ENCODE data around the gene TBC1D14. TPM values are rescaled to one million over a fixed set of nuclear protein-coding genes. Genes with fewer than 3 reads are reported as not detected.

TBC1D14 gene
- total RNA-seq, 1 donor from 2014 or later, result 33.2 TPM

DNA sequence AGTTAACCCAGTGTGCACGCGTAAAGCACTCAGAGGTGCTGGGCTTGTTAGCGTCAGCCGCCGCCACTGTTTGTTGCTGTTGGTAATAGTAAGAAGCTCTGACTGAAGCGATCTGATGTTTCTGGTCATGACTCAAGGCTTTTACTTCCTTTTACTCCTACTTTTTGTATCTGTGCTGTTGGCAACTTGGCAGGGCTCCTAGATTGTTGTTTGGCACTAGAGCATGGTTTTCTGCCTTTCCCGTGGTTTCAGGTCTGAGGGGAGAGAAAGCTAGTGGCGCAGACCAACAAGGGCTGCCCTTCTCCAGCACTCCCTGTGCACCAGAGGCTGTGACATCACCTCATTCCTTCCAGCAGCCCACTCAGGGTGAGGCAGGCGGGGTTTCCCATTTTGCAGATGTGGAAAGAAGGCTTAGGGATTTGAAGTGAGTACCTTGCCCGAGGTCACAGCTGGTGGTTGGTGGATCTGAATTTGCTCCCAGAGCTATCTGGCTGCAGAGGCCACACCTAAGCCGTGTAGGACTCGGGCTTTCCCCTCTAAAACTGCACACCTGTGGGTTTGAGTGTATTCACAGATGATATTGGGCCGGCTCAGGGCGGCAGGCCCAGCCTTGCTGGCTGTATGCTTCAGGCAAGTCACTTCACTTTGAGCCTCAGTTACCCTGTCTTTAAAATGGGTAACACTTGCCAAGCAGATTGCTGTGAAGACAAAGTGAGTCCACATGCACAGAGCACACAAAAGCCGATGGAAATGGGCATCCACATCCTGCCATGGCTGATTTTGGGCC lies 82.3 kb downstream of the TBC1D14 start:
- H3K4me1 Mint-ChIP-seq (ENCODE audit: unreplicated experiment), result peaks cover 37% of the 10 kb centered on the region
- H3K27ac Mint-ChIP-seq (ENCODE audit: unreplicated experiment), result peak overlapping the region; percentile 50
- peaks cover 8% of the 10 kb centered on the region for H3K36me3 Mint-ChIP-seq (ENCODE audit: unreplicated experiment)
- peak; percentile 63 for DNase-seq (ENCODE audit: extremely low spot score, unreplicated experiment)
- H3K4me3 Mint-ChIP-seq (ENCODE audit: unreplicated experiment), result no peak overlapping the region
- TF ChIP-seq, protein P1, sequence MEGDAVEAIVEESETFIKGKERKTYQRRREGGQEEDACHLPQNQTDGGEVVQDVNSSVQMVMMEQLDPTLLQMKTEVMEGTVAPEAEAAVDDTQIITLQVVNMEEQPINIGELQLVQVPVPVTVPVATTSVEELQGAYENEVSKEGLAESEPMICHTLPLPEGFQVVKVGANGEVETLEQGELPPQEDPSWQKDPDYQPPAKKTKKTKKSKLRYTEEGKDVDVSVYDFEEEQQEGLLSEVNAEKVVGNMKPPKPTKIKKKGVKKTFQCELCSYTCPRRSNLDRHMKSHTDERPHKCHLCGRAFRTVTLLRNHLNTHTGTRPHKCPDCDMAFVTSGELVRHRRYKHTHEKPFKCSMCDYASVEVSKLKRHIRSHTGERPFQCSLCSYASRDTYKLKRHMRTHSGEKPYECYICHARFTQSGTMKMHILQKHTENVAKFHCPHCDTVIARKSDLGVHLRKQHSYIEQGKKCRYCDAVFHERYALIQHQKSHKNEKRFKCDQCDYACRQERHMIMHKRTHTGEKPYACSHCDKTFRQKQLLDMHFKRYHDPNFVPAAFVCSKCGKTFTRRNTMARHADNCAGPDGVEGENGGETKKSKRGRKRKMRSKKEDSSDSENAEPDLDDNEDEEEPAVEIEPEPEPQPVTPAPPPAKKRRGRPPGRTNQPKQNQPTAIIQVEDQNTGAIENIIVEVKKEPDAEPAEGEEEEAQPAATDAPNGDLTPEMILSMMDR (IDR thresholded peaks at IDR 0.05), result no peak
- H3K9me3 Mint-ChIP-seq (ENCODE audit: unreplicated experiment), result no peaks in the 10 kb centered on the region
- no peaks in the 10 kb centered on the region for H3K27me3 Mint-ChIP-seq (ENCODE audit: unreplicated experiment)

DNA sequence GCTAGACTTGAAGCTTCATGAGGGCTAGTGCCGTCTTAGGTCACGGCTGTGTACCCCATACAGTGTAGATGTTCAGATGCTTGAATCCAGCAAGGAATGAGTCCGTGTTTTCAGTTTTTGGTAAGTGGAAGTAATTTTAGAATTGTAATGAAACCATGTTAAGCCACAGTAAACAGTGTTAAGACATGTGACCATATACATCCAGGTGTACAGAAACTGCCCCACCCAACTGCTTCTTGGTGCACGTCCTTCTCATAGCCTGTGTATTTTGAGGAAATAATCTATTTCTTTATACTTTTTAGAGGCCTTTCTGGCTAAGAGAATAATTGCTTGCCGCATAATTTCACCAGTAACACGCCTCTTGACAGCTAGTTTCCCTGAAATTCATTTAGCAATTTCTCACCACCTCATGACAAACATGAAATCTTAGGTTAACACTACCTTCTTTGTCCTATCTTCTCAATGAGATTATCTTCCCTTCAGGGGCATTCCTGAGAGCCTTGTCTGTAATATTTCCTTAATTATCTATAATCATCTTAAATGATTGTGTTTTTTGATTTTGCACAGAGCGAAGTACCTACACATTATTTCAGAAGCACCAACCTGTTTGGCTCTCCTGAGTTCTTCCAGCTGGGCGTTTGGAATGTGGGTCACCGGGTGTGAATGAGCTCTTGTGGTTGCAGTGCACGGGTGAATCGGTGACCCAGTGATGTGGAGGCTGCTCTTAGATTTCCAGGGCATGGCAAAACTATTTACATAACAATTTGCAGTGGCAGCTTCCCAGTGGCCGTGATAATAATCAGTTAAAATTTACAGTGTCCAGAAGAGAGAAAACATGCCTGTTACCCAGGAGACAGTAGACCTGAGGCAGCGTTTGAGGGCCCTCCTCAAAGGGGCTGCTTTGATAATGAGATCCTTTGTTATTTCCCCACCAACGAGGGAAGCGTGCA lies 83.4 kb downstream of the TBC1D14 start:
- Mint-ChIP-seq H3K27ac (ENCODE audit: unreplicated experiment) (no peak overlapping the region), H3K36me3 (ENCODE audit: unreplicated experiment) (peaks cover 9% of the 10 kb centered on the region), H3K4me3 (ENCODE audit: unreplicated experiment) (no peak overlapping the region), H3K9me3 (ENCODE audit: unreplicated experiment) (no peaks in the 10 kb centered on the region), H3K27me3 (ENCODE audit: unreplicated experiment) (no peaks in the 10 kb centered on the region), H3K4me1 (ENCODE audit: unreplicated experiment) (peaks cover 32% of the 10 kb centered on the region)
- DNase-seq (ENCODE audit: extremely low spot score, unreplicated experiment), result peak; percentile 15
- TF ChIP-seq, protein P1 (IDR thresholded peaks at IDR 0.05), result no peak

DNA sequence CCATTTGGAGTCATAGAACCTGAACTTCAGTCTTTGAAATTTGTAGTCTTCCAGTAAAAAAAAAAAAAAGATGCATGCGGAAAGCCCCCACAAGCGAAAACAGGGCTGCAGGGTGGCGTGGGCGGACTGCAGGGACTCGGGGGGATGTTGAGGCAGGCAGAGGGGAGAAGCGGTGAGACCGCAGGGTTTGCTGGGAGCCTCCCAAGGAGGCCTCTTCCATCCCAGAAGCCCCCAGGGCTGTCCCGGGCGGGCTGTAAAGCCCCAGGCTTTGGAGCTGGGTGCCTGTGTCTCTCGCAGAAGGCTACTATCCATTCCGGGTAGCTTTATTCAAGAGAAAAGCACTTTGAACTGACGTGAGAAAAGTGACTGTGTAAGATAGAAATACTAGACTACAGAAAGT lies 86.9 kb downstream of the TBC1D14 start:
- Mint-ChIP-seq H3K4me1 (ENCODE audit: unreplicated experiment) (peaks cover 11% of the 10 kb centered on the region), H3K27ac (ENCODE audit: unreplicated experiment) (no peak overlapping the region), H3K27me3 (ENCODE audit: unreplicated experiment) (no peaks in the 10 kb centered on the region), H3K4me3 (ENCODE audit: unreplicated experiment) (no peak overlapping the region), H3K9me3 (ENCODE audit: unreplicated experiment) (no peaks in the 10 kb centered on the region), H3K36me3 (ENCODE audit: unreplicated experiment) (peaks cover 34% of the 10 kb centered on the region)
- peak; percentile 73 for DNase-seq (ENCODE audit: extremely low spot score, unreplicated experiment)
- TF ChIP-seq, protein P1 (IDR thresholded peaks at IDR 0.05), result no peak

DNA sequence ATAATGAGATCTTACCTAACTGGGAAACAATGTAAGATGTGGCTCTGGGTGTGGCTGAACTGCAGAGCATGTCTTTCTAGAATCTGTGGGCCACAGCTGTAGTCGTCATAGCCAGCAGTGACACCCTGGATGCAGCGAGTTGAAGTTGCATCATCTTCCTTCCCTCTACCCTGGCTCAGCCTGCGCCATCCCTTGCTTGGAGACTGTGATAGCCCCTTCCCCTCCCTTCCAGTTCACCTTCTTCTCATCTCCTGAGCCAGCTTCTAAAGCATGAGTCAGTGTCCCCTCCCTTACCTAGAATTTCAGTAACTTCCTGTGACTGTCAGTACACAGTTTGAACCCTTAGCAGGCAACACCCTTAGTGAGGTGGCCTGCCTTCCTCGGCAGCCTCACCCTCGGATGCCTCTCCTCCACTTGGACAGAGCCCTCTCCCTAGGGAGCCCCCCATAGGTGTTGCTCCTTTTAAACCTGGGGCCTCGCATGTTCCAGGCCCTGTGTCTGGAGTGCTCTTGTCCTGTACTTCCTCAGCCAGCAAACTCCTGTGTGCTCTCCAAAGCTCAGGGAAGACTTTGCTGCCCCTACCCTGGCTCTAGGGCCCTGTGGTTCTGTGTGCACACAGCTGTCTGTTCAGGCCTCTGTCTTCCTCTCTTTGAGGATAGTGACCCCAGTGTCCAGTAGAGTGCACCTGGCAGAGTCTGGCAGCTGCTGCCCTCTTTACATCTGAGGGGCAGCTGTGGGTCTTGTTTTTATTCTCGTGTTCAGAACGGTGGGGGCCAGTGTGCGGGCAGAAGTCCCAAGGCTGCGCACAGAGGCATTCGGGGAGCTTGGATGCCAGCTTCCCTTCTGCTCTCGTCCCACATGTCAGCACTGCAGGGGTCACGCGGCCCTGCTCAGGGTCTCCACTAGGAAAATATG lies 89.8 kb downstream of the TBC1D14 start:
- TF ChIP-seq, protein P1 (IDR thresholded peaks at IDR 0.05), result no peak
- Mint-ChIP-seq H3K4me3 (ENCODE audit: unreplicated experiment) (no peak overlapping the region), H3K4me1 (ENCODE audit: unreplicated experiment) (no peaks in the 10 kb centered on the region), H3K27ac (ENCODE audit: unreplicated experiment) (no peak overlapping the region), H3K36me3 (ENCODE audit: unreplicated experiment) (peaks cover 47% of the 10 kb centered on the region), H3K9me3 (ENCODE audit: unreplicated experiment) (no peaks in the 10 kb centered on the region), H3K27me3 (ENCODE audit: unreplicated experiment) (no peaks in the 10 kb centered on the region)
- peak; percentile 57 for DNase-seq (ENCODE audit: extremely low spot score, unreplicated experiment)

All from osteocyte (in vitro differentiated cells).